ENCODE results near the gene NAALADL2. TPM values are rescaled to one million over a fixed set of nuclear protein-coding genes. Genes with fewer than 3 reads are reported as not detected.

The NAALADL2 gene
- total RNA-seq, 1 experiment from 2014 or later: 12.8 TPM

DNA sequence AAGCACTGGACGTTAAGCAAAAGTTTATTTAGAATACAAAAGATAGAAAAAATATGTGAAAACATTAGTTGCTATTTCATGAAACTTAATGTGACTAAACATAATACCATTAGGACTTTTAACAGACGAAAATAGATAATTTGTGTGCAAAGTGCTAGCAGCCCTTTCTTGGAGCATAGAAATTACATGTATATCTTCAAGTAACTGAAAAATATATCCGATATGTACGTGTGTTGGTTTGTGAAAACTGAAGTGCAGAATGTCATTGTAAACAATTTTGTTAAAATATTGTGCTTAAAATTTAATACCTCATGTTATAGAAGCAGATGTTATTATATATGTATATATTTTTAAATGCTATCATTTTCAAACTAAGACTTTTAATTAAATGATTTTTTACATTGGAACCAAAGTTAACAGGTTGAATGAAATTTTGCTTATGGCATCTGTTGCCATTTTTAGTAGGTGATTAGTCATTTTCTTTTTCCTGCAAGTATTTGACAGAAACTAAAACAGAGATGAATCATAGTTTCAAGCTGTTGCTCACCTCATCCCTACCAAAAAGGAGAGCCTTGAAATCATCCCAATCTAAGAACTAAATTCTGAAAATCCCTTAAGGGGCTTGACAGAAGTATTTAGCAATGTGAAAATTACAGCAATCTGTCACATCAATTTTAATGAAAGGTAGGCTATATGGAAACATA lies 334.8 kb downstream of the NAALADL2 start:
- no peaks in the 10 kb centered on the region for H3F3A ChIP-seq (ENCODE audit: insufficient read depth, low read depth)
- H3K4me2 ChIP-seq: no peak overlapping the region
- CTCF ChIA-PET: no interaction called here
- H3K9me2 ChIP-seq (ENCODE audit: insufficient read depth): no peaks in the 10 kb centered on the region
- H3K36me3 ChIP-seq (ENCODE audit: low read depth): no peaks in the 10 kb centered on the region
- no TSS peak for BruUV-seq (replicated peaks)
- POLR2A ChIA-PET (ENCODE audit: unreplicated experiment): interaction anchor here (0.6 kb wide), 1 partner anchor 9 kb away, joined by 5 read pairs; no protein-coding TSS in a partner anchor
- no peak overlapping the region for H3K4me3 ChIP-seq
- peak in 1 of 2 experiments; percentile 77 for DNase-seq
- no peaks in the 10 kb centered on the region for H3K79me2 ChIP-seq (ENCODE audit: low read depth)
- TF ChIP-seq EZH2 (IDR thresholded peaks at IDR 0.05; ENCODE audit: low read depth): no peak
- TF ChIP-seq, protein P1, sequence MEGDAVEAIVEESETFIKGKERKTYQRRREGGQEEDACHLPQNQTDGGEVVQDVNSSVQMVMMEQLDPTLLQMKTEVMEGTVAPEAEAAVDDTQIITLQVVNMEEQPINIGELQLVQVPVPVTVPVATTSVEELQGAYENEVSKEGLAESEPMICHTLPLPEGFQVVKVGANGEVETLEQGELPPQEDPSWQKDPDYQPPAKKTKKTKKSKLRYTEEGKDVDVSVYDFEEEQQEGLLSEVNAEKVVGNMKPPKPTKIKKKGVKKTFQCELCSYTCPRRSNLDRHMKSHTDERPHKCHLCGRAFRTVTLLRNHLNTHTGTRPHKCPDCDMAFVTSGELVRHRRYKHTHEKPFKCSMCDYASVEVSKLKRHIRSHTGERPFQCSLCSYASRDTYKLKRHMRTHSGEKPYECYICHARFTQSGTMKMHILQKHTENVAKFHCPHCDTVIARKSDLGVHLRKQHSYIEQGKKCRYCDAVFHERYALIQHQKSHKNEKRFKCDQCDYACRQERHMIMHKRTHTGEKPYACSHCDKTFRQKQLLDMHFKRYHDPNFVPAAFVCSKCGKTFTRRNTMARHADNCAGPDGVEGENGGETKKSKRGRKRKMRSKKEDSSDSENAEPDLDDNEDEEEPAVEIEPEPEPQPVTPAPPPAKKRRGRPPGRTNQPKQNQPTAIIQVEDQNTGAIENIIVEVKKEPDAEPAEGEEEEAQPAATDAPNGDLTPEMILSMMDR (conservative IDR thresholded peaks at IDR 0.05): no peak
- intact Hi-C loops (cut with micrococcal nuclease; ENCODE audit: unreplicated experiment): no loop called here
- H3K27me3 ChIP-seq (ENCODE audit: insufficient read depth, low read depth): no peaks in the 10 kb centered on the region
- H4K20me1 ChIP-seq (ENCODE audit: insufficient read depth): no peaks in the 10 kb centered on the region
- H3K9me3 ChIP-seq (ENCODE audit: insufficient read depth, low read depth): no peaks in the 10 kb centered on the region; the same call in 1 of the 2 replicates
- H3K4me1 ChIP-seq (replicated peaks; ENCODE audit: insufficient read depth): no peaks in the 10 kb centered on the region; the same call in 1 of the 2 replicates
- H2AFZ ChIP-seq: no peak overlapping the region
- H3K27ac ChIP-seq: peak overlapping the region; percentile 66

DNA sequence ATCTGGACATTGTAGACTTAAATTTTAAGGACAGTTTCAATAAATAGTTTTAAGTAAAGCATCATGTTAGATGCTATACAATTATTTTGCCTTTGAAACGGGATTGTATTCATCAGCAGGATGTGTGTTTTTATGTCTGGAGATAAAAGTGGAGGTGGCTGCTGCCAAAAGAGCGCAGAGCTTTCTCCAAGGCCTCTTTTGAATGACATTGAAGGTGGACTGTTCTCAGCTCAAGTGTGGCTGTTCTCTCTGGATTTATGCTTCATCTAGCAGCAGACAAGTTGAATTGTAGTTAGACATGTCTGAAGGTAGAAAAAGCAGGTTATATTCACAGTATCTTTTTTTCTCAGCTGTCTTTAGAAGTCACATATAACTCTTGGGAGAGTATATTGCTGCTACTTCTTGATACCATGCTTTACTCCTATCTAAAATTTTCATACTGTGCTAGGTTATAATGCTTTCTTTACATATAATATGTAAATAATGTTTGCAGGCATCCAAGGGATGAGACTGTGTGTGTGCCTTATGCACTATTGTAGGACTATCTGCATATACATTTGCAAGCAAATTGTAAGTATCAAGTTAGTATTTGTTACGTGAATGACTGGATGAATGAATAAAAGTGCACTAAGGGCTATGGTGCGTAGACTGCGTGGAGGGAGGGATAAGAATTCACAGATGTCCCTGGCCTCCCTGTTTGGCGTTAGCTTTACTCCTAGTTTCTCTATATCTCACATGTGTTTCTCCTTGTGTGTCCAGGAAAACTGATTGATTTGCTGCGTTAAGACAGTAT lies 340.1 kb downstream of the NAALADL2 start:
- BruUV-seq (replicated peaks): no TSS peak
- Histone ChIP-seq H2AFZ (no peak overlapping the region), H3K9me3 (ENCODE audit: insufficient read depth, low read depth) (0 out of 2 replicates have a peak, but pooled peaks cover 3% of the 10 kb centered on the region), H3F3A (ENCODE audit: insufficient read depth, low read depth) (no peaks in the 10 kb centered on the region), H3K27ac (no peak overlapping the region), H3K27me3 (ENCODE audit: insufficient read depth, low read depth) (no peaks in the 10 kb centered on the region), H3K4me2 (no peak overlapping the region), H3K79me2 (ENCODE audit: low read depth) (no peaks in the 10 kb centered on the region), H3K36me3 (ENCODE audit: low read depth) (no peaks in the 10 kb centered on the region), H3K9me2 (ENCODE audit: insufficient read depth) (no peaks in the 10 kb centered on the region), H3K4me3 (no peak overlapping the region), H4K20me1 (ENCODE audit: insufficient read depth) (no peaks in the 10 kb centered on the region), H3K4me1 (replicated peaks; ENCODE audit: insufficient read depth) (no peaks in the 10 kb centered on the region; the same call in 1 of the 2 replicates)
- no peak for TF ChIP-seq EZH2 (IDR thresholded peaks at IDR 0.05; ENCODE audit: low read depth)
- TF ChIP-seq, protein P1 (conservative IDR thresholded peaks at IDR 0.05): no peak
- intact Hi-C loops (cut with micrococcal nuclease; ENCODE audit: unreplicated experiment): no loop called here
- ChIA-PET POLR2A (ENCODE audit: unreplicated experiment) (interaction anchor here (0.7 kb wide), 1 partner anchor 48 kb away, joined by 15 read pairs; no protein-coding TSS in a partner anchor), CTCF (no interaction called here)
- no peak for DNase-seq

DNA sequence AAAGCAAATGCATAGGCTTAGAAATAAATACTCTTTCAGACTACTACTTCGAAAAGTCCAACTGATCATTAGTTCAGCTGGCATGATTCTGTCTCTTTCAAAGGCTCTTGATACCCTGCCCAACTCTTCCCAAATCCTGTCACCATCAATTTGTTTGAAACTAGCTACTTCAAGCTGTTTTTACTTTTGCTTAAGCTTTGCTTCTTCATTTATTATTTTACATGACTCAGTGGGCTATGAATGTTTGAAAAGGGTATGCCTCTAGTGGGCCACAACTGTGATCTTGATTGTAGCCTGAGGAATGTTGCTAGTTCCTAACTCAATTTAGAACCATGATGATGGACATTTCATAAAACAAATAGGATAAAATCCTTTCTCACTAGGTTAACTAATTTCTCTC lies 340.8 kb downstream of the NAALADL2 start:
- H3K9me3 ChIP-seq (ENCODE audit: insufficient read depth, low read depth): 0 out of 2 replicates have a peak, but pooled peaks cover 3% of the 10 kb centered on the region
- H3K4me1 ChIP-seq (replicated peaks; ENCODE audit: insufficient read depth): no peaks in the 10 kb centered on the region
- no peak overlapping the region for H3K27ac ChIP-seq
- no peaks in the 10 kb centered on the region for H3K79me2 ChIP-seq (ENCODE audit: low read depth)
- H3K4me3 ChIP-seq: no peak overlapping the region
- H3K4me2 ChIP-seq: no peak overlapping the region
- DNase-seq: no peak
- no peaks in the 10 kb centered on the region for H3K36me3 ChIP-seq (ENCODE audit: low read depth)
- no peaks in the 10 kb centered on the region for H4K20me1 ChIP-seq (ENCODE audit: insufficient read depth)
- H2AFZ ChIP-seq: no peak overlapping the region
- ChIA-PET CTCF (no interaction called here), POLR2A (ENCODE audit: unreplicated experiment) (interaction anchor here (0.7 kb wide), 1 partner anchor 85 kb away, joined by 8 read pairs; no protein-coding TSS in a partner anchor)
- no peak for TF ChIP-seq EZH2 (IDR thresholded peaks at IDR 0.05; ENCODE audit: low read depth)
- TF ChIP-seq, protein P1 (conservative IDR thresholded peaks at IDR 0.05): no peak
- no peaks in the 10 kb centered on the region for H3F3A ChIP-seq (ENCODE audit: insufficient read depth, low read depth)
- H3K27me3 ChIP-seq (ENCODE audit: insufficient read depth, low read depth): no peaks in the 10 kb centered on the region
- H3K9me2 ChIP-seq (ENCODE audit: insufficient read depth): no peaks in the 10 kb centered on the region
- intact Hi-C loops (cut with micrococcal nuclease; ENCODE audit: unreplicated experiment): no loop called here
- BruUV-seq (replicated peaks): no TSS peak
